Erythroblast (primary cell): ENCODE results near the gene TC2N.

Source experiments
- GATA1 ChIP-seq: IDR thresholded peaks from 2 replicates; pipeline ENCODE4 v1.6.1; 2011; ENCODE audit warnings: low read depth, mild to moderate bottlenecking, control low read depth, low read length, moderate library complexity
- POLR2A ChIP-seq: IDR thresholded peaks from 2 replicates; pipeline ENCODE4 v1.6.1; 2011; ENCODE audit warnings: mild to moderate bottlenecking, low read length

DNA sequence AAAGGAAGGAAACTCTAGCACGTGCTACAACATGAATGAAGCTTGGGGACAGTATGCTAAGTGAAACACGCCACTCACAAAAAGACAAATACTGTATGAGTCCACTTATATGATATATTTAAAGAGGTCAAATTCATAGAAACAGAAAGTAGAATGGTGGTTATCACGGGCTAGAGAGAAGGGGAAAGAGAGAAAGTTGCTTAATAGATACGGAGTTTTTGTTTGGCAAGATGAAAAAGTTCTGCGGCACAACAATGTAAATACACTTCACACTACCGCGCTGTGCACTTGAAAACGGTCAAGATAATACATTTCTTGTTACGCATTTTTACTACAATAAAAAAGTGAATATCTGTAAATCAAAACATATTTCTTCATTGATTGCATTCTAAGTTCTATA lies 42.9 kb upstream of the TC2N start:
- TF ChIP-seq POLR2A (no peak), GATA1 (no peak)
